Suprapubic skin (tissue), 3 donors: ENCODE data around the gene PPBP.

Experiments used
- POLR2A ChIP-seq, 2 donors: fragments of 450-650 bp; IDR thresholded peaks; one replicate each; pipeline ENCODE4 v1.6.1; 2017; ENCODE audit warnings: antibody characterized with exemption in 2 of 2, mild to moderate bottlenecking in 2 of 2, moderate library complexity in 2 of 2
- TF ChIP-seq, protein P1 (sequence below), 2 donors: fragments of 200-600 bp in 1 of 2; fragments of 450-650 bp in 1 of 2; sonication (generic) in 1 of 2; IDR thresholded peaks; one replicate each; pipeline ENCODE4 v1.5.1; 2016 to 2019; ENCODE audit warnings: antibody characterized with exemption in 2 of 2, mild to moderate bottlenecking in 1 of 2, moderate library complexity in 1 of 2

DNA sequence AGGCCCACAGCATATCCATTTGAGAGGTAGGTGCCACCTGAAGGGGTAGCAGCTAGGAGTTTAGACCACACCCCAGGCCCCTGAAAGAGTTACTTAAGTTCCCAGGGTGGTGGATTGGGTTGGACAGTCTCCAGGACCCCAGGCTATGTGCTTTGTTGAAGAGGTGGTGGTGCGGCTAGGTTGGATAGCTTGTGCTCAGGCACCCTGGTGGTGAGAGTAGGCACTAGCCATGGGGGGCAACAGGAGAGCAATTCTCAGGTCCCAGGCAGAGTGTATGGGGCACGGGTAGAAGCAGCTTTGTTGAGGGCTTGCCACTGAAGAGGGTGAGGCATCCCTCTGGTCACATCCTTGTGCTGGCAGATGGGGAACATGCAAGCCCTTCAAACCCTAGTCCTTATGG, 11.8 kb downstream of the PPBP start:
- TF ChIP-seq, protein P1, sequence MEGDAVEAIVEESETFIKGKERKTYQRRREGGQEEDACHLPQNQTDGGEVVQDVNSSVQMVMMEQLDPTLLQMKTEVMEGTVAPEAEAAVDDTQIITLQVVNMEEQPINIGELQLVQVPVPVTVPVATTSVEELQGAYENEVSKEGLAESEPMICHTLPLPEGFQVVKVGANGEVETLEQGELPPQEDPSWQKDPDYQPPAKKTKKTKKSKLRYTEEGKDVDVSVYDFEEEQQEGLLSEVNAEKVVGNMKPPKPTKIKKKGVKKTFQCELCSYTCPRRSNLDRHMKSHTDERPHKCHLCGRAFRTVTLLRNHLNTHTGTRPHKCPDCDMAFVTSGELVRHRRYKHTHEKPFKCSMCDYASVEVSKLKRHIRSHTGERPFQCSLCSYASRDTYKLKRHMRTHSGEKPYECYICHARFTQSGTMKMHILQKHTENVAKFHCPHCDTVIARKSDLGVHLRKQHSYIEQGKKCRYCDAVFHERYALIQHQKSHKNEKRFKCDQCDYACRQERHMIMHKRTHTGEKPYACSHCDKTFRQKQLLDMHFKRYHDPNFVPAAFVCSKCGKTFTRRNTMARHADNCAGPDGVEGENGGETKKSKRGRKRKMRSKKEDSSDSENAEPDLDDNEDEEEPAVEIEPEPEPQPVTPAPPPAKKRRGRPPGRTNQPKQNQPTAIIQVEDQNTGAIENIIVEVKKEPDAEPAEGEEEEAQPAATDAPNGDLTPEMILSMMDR (IDR thresholded peaks at IDR 0.05) = no peak
- no peak for TF ChIP-seq POLR2A (IDR thresholded peaks at IDR 0.05)
